ENCODE measurements around the gene SETD3.
A peak's percentile ranks its signal among the peaks of the same experiment; 100 is the strongest.

Gene SETD3

DNA sequence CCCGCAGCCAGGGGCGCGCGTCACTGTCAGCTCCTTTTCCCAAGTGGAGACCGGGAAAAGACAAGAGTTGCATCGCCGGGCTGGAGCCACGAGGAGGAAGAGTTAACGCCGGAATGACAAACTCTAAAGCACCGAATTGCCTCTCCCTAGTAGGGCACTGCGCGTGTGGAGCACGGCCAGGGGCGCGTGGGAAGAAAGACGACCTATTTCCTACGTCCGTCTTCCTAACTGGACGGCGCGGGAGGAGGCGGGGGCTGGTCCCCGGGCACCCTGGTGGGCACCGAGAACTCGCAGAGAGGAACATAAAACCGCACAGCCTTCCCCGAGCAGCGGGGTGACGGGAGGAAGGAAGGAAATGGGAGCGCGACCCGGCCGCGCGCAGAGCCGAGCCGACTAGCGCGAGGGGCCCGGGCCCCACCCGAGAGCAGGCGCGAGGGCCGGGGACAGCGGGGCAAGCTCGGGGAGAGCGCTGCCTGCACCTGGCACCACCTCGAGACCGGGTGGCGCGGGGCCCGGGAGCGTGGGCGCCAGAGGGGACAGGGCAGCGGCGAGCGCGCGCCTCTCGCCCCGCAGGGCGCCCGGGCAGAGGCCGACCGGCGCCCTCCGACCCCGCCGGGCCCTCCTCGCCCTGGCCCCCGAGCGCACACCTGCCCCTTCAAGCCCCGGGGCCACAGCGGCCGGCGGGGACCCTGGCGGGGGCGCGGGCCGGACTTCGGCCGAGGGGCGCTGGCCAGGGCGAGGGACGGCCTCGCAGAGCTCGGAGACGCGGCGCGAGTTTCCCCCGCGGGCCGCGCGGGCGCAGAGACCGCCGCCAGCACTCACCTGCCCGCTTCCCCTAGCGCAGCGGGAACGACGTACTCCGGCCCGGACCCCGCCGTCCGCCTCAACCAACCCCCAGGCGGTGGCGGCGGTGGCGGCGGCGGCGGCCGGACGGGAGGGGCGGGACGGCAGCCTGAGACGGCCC, at the start of gene SETD3:
TSS of gene SETD3 (minus strand) at position 954 of the 964 bp plus-strand sequence. CDS start 15,054 bp downstream, outside the sequence.
- peak within 1 kb of the TSS; percentile 96 for H3K4me3 ChIP-seq (ENCODE audit: low read depth, low read length)

DNA sequence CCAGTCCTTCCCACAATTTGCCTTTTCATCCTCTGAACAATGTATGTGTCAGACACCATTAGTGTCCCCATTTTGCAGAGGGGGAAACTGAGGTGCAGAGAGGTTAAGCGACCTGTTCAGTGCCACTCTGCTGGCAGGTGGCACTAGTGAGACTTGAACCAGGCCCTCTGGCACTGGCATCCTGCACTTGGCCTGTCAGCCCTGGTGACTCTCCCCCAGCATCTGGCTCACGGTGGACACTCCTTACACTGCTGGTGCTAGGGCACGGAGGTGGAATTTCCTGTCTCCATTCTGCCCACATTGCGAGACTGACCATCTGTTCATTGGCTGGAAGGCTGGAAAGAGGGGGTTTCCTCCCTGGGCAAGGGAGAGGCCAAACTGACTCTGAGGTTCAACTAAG, 49.2 kb upstream of the SETD3 start:
- H3K4me3 ChIP-seq (ENCODE audit: low read depth, low read length): no peak overlapping the region

DNA sequence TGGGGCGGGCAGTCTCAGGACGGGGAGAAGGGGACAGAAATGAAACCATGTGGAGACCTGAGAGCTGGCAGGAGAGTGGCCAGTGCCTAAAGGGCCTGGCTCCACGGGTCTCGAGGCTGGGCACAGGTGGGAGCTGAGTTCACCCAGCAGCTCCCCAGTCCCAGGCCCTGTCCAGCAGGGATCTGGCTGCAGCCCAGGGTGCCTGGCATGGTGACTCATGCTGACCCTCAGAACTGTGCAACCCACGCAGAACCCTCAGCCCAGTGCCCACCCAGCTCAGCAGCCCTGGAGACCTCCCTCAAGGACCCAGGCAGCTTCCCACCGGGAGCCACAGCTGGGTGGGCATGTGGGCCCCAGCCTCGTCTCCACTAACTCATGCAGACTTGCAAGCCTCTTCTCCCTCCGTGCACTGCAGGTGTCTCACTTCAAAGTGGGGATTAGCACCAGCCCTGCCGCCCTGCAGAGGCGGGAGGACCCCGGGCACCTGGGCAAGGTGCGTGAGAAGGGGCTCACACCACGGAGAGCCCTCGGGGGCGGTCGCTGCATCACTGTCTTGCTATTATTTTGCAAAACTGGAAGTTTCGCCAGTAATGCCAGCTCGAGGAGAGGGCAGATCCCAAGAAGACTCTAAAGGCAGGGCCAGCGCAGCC, 46.9 kb upstream of the SETD3 start:
- no peak overlapping the region for H3K4me3 ChIP-seq (ENCODE audit: low read depth, low read length)

DNA sequence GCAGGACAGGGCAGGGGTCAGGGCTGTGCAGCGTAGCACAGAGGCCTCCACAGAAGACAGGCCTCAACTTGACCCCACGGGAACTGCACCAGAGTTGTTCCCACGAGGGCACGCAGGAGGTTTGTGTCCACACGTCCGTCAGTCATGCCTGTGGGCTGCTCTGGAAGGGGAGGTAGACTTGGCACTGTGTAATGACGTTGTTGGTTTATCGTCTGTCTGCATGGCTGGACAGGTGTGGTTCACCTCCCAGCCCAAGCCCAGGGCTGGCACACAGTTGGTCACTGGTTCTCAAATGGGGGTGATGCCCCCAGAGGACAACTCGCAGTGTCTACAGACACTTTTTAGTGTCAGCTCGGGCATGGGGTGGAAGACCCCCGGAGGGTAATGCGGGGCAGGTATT, 46.4 kb upstream of the SETD3 start:
- no peak overlapping the region for H3K4me3 ChIP-seq (ENCODE audit: low read depth, low read length)

DNA sequence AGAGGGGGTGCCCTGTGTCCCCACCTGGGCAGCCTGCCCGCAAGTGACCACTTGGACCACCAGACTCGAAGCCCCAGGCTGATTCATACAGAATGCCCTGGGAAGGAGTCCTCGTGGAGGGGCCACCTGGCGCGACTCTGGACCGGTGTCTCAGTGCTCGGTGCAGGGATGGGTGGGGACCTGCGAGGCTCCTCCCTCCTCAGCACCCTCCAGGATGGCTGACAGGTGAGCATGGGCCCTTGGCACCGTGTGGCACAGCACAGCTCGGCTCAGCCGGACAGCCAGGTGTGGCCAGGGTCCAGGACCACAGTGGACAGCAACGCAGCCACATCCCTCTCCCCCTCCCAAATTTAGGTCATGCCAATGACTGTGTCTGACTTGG, 45.0 kb upstream of the SETD3 start:
- no peak overlapping the region for H3K4me3 ChIP-seq (ENCODE audit: low read depth, low read length)

DNA sequence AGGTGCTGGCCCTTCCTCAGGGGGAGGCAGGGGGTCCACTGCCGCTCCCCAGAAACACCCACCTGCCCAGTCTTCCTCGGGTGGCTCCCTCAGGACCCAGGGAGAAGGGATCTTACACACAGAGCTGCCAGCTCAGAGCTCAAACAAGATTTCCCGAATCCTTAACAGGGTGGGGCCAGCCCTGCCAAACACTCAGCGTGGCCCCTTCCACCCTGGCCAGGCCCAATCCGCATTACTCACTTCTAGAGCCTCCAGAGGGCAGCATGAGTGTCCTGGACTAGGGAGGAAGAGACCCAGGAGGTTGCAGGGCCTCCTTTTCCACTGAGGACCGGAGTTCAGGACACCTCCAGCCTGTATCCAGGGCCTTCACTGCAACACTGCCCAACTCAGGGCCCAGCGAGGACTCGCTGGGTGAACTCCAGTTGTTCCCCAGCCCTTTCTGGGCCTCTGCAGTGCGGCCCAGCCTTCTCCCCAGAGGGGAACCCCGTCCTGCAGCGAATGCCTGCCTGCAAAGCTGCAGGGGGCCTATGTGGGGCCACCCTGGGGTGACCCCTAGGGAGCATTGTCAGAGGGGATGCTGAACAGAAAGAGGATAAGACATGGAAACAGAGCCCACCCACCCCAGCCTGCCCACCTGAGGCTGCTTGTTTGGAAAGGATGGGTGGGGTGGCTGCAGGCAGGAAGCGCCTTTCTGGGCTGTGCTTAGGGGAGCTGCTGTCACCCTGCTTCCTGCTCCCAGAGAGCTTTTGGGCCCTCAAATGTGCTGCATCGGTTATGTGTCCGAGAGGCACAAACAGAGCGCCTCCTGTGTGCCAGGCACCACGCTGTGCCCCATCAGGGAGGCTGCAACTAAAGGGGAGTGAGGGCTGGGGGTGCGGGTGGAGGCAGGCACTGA, 44.4 kb upstream of the SETD3 start:
- no peak overlapping the region for H3K4me3 ChIP-seq (ENCODE audit: low read depth, low read length)

DNA sequence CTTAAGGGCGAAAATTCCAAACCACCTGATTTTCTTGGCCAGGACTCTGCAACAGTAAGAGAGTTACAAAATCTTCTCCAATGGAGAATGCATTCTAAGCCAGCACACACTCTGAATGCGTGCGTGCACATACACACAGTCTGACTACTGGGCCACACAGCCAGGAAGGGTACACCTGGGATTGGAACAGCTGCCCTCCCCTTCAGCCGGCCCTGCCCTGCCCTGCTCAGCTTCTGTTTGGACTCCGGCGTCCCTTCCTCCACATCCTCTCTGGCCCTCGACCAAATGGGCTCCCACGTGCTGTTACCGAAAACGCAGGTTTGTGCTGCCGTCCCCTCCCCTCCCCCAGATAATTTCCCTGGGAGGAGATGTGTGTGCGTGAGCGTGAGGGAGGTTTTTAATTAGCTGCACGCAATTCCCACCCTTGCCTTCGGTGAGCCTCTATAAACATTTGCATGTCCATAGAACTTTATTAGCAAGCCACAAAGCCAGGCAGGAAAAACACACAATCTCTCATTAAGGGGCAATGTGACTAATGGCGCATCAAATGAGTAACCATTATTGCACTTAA, 43.5 kb upstream of the SETD3 start:
- H3K4me3 ChIP-seq (ENCODE audit: low read depth, low read length): no peak overlapping the region

DNA sequence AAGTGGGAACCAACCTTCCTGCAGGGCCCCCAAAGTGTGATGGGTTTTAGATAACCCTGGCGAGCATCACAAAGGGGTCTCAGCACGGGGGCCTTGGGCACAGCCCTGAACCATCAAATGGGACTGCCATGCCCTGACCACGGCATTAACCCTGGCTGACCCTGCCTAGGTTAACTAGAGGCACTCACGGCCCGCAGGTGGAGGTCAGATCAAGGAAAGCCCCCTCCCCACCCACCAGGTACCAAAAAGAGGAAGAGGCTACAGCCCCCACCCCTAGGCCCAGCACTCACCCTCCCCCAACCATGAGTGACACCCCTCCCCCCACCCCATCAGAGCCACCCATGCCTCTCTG, 43.0 kb upstream of the SETD3 start:
- H3K4me3 ChIP-seq (ENCODE audit: low read depth, low read length): no peak overlapping the region

DNA sequence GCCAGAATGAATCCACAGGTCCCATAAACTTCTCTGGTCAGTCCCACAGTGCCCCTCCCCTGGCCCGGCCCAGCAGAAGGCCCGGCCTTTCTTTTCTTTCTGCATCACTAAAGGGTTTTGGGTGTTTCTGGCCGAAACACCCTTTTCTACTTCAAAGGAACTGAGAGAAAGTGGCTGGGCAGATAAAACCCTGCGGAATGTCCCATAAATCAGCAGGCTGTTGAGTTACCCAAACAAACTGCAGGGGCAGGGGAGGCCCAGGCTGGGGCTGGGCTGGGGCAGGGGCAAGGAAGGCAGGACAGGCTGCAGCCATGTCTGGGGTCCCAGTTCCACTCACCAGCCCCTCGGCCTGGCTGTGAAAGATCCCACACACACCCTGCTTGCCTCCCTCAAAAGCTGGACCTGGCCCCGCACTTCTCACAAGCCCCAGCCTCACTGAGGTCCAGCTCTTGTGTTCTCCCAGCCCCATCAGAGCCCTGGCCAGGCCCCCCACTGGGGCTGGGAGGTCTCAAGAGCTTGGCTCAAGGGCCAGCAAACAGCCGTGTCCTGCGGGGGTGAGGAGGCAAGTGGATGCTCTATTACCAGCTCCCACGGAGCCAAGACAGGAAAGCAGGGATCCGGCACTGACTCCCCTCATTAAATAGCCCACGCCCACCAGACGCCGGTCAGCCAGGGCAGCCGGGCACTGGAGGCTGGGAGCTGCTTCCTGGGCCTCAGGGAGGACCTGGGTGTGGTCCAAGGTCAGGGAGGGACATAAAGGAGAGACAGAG, 42.5 kb upstream of the SETD3 start:
- no peak overlapping the region for H3K4me3 ChIP-seq (ENCODE audit: low read depth, low read length)

DNA sequence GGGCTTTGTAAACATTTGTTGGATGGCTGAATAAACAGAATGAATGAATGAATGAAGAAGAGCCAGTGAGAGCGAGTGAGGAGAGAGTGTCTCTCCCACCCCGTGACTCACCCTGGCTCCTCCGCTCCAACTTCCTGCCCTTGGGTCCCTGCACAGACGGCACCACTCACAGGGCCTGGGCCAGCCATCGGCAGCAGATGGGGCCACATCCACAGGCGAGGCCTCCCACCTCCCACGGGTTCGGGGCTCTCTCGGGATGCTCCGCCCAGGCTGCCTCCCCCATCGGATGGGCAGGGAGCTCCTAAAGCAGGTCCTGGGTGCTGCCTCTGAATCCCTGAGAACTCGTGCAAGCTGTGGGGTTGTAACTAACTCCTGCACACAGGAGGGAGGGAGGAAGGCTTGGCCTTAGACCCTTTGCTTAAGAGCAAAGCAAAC, 41.8 kb upstream of the SETD3 start:
- no peak overlapping the region for H3K4me3 ChIP-seq (ENCODE audit: low read depth, low read length)

DNA sequence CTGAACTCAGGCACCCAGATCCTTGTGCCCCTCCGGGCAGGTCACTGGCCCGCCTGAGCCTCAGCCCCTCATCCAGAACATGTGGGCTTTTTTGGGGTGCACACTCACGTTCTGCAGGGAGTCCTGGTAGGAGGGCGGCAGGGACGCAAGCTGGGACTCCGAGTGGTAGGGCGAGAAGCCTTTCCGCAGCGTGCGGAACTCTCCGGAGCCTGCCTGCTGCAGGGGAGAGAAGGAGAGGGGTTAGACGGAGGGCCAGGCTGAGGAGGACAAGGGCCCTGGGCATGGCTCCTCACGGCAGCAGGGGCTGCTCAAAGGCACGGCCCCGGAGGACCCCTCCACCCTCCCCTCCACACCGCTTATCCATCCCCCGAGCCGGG, 41.4 kb upstream of the SETD3 start:
- no peak overlapping the region for H3K4me3 ChIP-seq (ENCODE audit: low read depth, low read length)

DNA sequence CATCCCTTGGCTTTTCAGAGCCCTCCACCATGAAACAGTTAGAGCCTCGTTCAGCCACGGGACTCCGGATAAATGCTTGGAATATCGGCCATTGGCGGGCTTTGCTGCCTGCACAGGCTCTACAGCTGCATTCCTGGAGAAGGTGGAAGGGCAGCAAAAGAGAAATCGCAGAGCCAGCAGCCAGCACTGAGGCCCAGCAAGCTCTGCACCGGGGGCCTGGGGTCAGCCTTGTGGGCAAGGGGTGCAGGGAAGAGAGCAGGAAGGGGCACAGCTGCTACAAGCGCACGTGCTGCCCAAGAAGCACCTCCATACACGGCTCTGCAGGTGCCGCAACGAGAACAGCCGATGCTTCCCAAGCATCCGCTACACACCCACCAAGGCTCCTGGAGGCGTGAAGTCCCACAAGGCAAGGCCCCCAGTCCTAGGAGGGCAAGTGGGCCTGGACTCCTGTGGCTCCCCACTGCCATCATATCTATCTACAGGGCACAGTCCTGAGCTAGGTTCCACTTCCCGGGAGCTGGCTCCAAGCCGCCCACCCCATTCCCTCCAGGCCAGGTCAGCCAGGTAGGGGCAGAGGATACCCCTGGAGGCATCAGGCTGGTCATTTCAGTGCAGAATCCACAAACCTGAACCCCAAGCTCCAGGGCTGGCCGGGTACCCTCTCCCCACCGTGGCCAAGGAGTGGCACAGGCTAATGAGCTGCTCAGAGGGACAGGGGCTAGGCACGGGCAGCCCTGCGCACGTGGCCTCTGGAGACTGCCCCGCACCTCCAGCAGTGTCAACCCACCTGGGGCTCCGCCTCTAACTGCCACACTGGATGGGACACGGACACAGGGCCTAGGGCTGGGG, 40.7 kb upstream of the SETD3 start:
- no peak overlapping the region for H3K4me3 ChIP-seq (ENCODE audit: low read depth, low read length)

DNA sequence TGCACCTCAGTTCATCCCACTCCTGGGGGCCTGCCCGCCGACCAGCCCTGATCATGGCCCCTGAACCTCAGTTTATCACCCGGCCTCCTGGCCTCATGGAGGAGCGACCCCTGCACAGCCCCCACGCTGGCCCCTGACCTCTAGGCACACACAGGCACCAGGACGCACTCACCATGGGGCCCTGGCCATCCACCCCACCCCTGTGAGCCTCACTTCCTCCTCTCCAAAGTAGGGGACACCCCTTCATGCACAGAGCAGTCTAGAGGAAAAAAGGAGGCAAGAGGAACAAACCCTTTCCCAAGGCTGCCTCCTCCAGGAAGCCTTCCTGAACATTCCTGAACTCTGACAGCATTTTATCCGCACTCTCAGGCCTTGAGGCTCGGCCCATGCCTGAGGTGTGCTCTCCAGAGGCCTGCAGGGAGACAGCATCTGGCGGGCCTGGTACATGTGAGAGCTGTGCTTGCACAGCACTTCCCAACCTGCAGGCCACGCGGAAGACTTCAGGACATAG, 40.0 kb upstream of the SETD3 start:
- no peak overlapping the region for H3K4me3 ChIP-seq (ENCODE audit: low read depth, low read length)

DNA sequence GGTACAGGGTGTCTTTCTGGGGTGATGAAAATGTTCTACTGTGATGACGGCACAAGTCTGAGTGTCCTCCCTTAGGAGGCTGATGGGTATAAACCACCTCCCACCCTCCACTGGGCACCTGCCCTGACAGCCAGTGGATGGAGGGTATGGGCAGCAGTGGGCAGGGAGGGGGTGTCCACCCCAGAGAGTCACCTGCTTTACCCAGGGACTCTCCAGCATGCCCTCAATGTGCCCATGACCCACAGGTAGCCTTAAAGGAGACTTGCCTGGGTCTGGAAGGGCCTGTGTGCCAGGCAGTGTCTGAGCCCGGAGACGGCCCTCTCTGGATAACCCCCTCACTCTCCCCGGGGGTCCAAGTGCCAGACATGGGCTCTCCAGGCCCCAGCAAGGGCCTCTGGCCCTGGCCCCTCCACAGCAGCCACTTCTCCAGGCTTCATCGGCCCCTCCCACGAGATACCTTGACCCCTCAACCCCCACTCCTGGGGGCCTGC, 39.3 kb upstream of the SETD3 start:
- no peak overlapping the region for H3K4me3 ChIP-seq (ENCODE audit: low read depth, low read length)

DNA sequence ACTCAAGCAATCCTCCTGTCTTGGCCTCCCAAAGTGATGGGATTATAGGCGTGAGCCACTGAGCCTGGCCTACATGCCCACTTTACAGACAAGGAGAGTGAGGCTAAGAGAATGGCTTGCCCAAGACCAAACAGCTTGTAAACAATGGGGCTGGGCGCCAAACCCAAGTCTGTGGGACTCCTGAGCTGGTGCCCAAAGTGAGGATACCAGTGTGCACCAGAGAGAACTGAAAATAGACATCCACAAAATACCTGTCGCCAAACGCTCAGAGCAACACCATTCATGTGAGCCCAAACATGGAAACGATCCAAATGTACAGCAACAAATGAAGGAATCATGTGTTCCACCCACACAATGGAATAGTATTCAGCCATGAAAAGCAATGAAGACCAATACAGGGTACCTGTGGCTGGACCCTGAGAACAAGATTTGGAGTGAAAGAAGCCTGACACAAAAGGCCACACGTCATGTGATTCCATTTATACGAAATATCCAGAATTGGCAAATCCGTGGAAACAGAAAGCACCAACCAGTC, 38.8 kb upstream of the SETD3 start:
- no peak overlapping the region for H3K4me3 ChIP-seq (ENCODE audit: low read depth, low read length)

DNA sequence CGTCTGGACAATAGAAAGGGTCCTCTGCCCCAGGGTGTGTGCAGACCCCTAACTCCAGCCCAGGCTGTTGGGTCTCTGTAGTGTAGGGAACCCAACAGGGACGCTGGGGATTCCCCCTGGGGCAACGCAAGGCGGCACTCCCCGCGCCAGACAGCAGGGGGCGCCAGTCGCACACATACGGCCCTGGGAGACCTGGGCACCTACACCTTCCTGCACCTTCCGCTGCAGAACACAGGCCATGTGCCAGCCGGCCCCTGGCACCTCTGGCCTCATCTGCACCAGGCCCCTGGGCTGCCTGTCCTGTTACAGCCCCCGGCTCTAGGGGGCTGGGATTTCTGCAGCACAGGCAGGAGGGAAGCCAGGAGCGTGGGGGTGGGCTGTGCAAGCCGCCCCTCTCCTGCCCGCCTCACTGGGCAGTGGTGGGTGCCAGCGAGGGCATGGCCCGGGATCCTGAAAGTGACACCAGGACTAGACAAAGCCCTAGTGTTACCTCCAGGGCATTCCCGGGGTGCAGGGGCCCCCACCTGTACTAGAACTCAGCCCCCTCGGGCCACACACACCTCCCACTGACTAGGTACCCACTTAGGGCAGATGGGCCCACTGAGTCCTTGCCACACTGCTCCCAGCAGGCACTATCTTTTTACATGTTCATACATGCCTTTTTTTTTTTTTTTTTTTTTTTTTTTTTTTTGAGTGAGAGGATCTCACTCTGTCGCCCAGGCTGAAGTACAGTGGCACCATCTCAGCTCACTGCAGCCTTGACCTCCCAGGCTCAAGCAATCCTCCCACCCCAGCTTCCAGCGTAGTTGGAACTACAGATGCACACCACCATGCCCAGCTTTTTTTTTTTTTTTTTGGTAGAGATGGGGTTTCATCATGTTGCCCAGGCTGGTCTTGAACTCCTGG, 38.0 kb upstream of the SETD3 start:
- no peak overlapping the region for H3K4me3 ChIP-seq (ENCODE audit: low read depth, low read length)

DNA sequence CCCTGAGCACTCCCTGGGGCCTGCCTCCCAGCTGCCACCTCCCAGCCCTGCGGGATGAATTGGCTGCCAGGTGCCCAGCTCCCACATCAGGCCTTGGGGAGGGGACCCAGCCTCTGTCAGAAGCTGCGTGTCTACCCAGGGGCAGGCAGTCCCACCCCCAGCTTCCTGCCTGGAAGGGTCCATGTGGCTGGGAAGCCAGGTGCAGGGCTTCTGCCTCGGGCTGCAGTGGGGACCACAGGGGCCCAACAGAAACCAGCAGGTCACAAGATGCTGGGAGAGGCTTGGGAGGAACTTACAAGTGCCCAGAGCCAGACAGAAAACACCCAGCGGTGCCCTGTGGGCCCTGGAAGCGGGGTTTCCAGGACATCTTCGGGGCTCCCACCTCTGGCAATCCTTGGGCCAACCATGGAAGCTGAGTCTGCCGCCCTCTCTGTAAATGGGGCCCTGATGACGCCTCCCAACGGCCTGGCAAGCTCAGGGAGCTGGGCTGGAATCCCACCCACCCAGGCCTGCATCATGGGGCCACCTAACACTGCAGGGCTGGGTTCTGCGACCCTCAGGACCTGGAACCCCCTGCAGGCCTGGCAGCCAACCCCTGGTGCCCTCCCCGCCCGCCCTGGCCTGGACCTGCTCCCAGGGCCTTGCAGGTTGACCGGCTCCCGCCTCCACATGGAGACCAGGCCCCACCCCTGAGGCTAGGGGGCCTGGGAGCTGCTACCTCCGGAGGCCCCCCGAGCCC, 37.2 kb upstream of the SETD3 start:
- no peak overlapping the region for H3K4me3 ChIP-seq (ENCODE audit: low read depth, low read length)
